Measurements from ENCODE around the gene EPB41L2.

GRCh38 chr6:131061751-131062119, 1.3 kb downstream of the EPB41L2 start:
- no peak for TF ChIP-seq POLR2A (IDR thresholded peaks at IDR 0.05)
- no peak for TF ChIP-seq CTCF (IDR thresholded peaks at IDR 0.05)
